ENCODE data around the gene VKORC1L1.
"Not testable (repeated sequence)": the region's sequence is repeated elsewhere in the genome, so short reads cannot be mapped to it uniquely, and the experiment has no call there.

VKORC1L1 gene

GRCh38 chr7:65915921-65916657 lies 43.2 kb downstream of the VKORC1L1 start:
- H3K4me3 ChIP-seq (ENCODE audit: low read length), result no peak overlapping the region
- no peak for TF ChIP-seq ZNF274 (IDR thresholded peaks at IDR 0.05; ENCODE audit: low read depth, low read length)

- TF ChIP-seq ZNF274 (IDR thresholded peaks at IDR 0.05; ENCODE audit: low read depth, low read length), result no peak
- no peak overlapping the region for H3K4me3 ChIP-seq (ENCODE audit: low read length)
These were observed 50.4 kb downstream of the VKORC1L1 start for GRCh38 chr7:65923316-65923715.

GRCh38 chr7:65924193-65924592 lies 51.3 kb downstream of the VKORC1L1 start:
- H3K4me3 ChIP-seq (ENCODE audit: low read length), result no peak overlapping the region
- no peak for TF ChIP-seq ZNF274 (IDR thresholded peaks at IDR 0.05; ENCODE audit: low read depth, low read length)

GRCh38 chr7:65925040-65925439 lies 52.2 kb downstream of the VKORC1L1 start:
- no peak for TF ChIP-seq ZNF274 (IDR thresholded peaks at IDR 0.05; ENCODE audit: low read depth, low read length)
- no peak overlapping the region for H3K4me3 ChIP-seq (ENCODE audit: low read length)

GRCh38 chr7:65926588-65926987 lies 53.7 kb downstream of the VKORC1L1 start:
- TF ChIP-seq ZNF274 (IDR thresholded peaks at IDR 0.05; ENCODE audit: low read depth, low read length), result no peak
- no peak overlapping the region for H3K4me3 ChIP-seq (ENCODE audit: low read length)

- TF ChIP-seq ZNF274 (IDR thresholded peaks at IDR 0.05; ENCODE audit: low read depth, low read length), result no peak
- H3K4me3 ChIP-seq (ENCODE audit: low read length), result no peak overlapping the region
These were observed 54.9 kb downstream of the VKORC1L1 start for GRCh38 chr7:65927489-65928448.

GRCh38 chr7:65931685-65932084 lies 58.8 kb downstream of the VKORC1L1 start:
- H3K4me3 ChIP-seq (ENCODE audit: low read length), result no peak overlapping the region
- no peak for TF ChIP-seq ZNF274 (IDR thresholded peaks at IDR 0.05; ENCODE audit: low read depth, low read length)

- no peak for TF ChIP-seq ZNF274 (IDR thresholded peaks at IDR 0.05; ENCODE audit: low read depth, low read length)
- H3K4me3 ChIP-seq (ENCODE audit: low read length), result no peak overlapping the region
These were observed 64.4 kb downstream of the VKORC1L1 start for GRCh38 chr7:65937296-65937695.

- TF ChIP-seq ZNF274 (IDR thresholded peaks at IDR 0.05; ENCODE audit: low read depth, low read length), result no peak
- no peak overlapping the region for H3K4me3 ChIP-seq (ENCODE audit: low read length)
These were observed 65.5 kb downstream of the VKORC1L1 start for GRCh38 chr7:65938336-65938895.

GRCh38 chr7:65945787-65946186 lies 72.9 kb downstream of the VKORC1L1 start:
- H3K4me3 ChIP-seq (ENCODE audit: low read length), result not testable (repeated sequence)

GRCh38 chr7:65946904-65947303 lies 74.0 kb downstream of the VKORC1L1 start:
- no peak overlapping the region for H3K4me3 ChIP-seq (ENCODE audit: low read length)
- no peak for TF ChIP-seq ZNF274 (IDR thresholded peaks at IDR 0.05; ENCODE audit: low read depth, low read length)

GRCh38 chr7:65951837-65952578 lies 79.1 kb downstream of the VKORC1L1 start:
- H3K4me3 ChIP-seq (ENCODE audit: low read length), result no peak overlapping the region
- no peak for TF ChIP-seq ZNF274 (IDR thresholded peaks at IDR 0.05; ENCODE audit: low read depth, low read length)

- H3K4me3 ChIP-seq (ENCODE audit: low read length), result no peak overlapping the region
- no peak for TF ChIP-seq ZNF274 (IDR thresholded peaks at IDR 0.05; ENCODE audit: low read depth, low read length)
These were observed 80.3 kb downstream of the VKORC1L1 start for GRCh38 chr7:65953001-65953720.

All from GM08714 (cell line).